A549 (cell line): ENCODE results near the gene SIN3A.

Experiments used
- CTCF ChIP-seq: fragments of >200 bp; sonication (Bioruptor Twin); formaldehyde crosslinking; IDR thresholded peaks from 3 replicates; pipeline ENCODE4 v1.5.1; 2016
- GATA3 ChIP-seq: IDR thresholded peaks from 2 replicates; pipeline ENCODE4 v1.6.1; 2012; ENCODE audit warnings: borderline replicate concordance
- MYC ChIP-seq: IDR thresholded peaks from 2 replicates; pipeline ENCODE4 v1.6.1; 2012; ENCODE audit warnings: mild to moderate bottlenecking, inconsistent platforms, low read length, improper control_type of control experiment, borderline replicate concordance
- PBX3 ChIP-seq: IDR thresholded peaks from 2 replicates; pipeline ENCODE4 v1.6.1; 2012
- POLR2A ChIP-seq: IDR thresholded peaks from 2 replicates; pipeline ENCODE4 v1.6.1; 2012; ENCODE audit warnings: mild to moderate bottlenecking, low read length
- TF ChIP-seq, protein P1 (sequence below): fragments of 200-600 bp; sonication (generic); IDR thresholded peaks from 2 replicates; pipeline ENCODE4 v1.6.1; 2016; ENCODE audit warnings: antibody characterized with exemption, mild to moderate bottlenecking, moderate library complexity

DNA sequence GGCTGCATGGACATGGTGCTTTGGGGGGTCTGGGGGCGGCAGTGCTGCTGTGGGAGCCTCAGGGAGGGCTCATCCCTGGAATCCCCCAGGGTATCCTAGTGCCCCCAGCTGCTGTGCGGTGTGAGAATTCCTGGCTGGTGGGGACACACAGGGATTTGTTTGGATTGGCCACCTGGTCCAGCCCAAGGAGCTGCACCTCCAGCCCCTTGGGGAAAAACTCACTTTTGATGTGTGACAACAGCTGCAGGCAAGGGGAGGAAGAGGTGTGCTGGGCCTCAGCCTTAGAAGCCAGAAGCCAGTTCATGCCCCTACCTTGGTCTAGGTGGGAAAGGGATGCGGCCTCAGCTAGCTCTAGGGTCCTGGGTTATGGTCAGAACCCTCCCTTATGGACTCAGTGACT, 124.0 kb downstream of the SIN3A start:
- TF ChIP-seq CTCF, result no peak
- TF ChIP-seq POLR2A, result no peak
- TF ChIP-seq, protein P1, sequence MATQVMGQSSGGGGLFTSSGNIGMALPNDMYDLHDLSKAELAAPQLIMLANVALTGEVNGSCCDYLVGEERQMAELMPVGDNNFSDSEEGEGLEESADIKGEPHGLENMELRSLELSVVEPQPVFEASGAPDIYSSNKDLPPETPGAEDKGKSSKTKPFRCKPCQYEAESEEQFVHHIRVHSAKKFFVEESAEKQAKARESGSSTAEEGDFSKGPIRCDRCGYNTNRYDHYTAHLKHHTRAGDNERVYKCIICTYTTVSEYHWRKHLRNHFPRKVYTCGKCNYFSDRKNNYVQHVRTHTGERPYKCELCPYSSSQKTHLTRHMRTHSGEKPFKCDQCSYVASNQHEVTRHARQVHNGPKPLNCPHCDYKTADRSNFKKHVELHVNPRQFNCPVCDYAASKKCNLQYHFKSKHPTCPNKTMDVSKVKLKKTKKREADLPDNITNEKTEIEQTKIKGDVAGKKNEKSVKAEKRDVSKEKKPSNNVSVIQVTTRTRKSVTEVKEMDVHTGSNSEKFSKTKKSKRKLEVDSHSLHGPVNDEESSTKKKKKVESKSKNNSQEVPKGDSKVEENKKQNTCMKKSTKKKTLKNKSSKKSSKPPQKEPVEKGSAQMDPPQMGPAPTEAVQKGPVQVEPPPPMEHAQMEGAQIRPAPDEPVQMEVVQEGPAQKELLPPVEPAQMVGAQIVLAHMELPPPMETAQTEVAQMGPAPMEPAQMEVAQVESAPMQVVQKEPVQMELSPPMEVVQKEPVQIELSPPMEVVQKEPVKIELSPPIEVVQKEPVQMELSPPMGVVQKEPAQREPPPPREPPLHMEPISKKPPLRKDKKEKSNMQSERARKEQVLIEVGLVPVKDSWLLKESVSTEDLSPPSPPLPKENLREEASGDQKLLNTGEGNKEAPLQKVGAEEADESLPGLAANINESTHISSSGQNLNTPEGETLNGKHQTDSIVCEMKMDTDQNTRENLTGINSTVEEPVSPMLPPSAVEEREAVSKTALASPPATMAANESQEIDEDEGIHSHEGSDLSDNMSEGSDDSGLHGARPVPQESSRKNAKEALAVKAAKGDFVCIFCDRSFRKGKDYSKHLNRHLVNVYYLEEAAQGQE, result no peak
- no peak for TF ChIP-seq PBX3
- no peak for TF ChIP-seq MYC
- no peak for TF ChIP-seq GATA3
